Stimulated activated naive CD8-positive, alpha-beta T cell treated with anti-CD3 and anti-CD28 coated beads, Interleukin-15, Interleukin-2, amounts not matched to agents 100 ng/mL and 50 ng/mL, for 24 hours (primary cell): ENCODE data around the gene PCBP3.

Experiments
- H3K27ac Mint-ChIP-seq: one replicate; pipeline ENCODE4 v1.8.0; 2021; ENCODE audit warnings: mild to moderate bottlenecking, mixed read lengths
- H3K27me3 Mint-ChIP-seq: one replicate; pipeline ENCODE4 v1.8.0; 2021; ENCODE audit warnings: mixed read lengths
- H3K36me3 Mint-ChIP-seq: one replicate; pipeline ENCODE4 v1.8.0; 2021; ENCODE audit warnings: low read depth, mixed read lengths
- H3K4me1 Mint-ChIP-seq: one replicate; pipeline ENCODE4 v1.8.0; 2021; ENCODE audit warnings: low read depth, mixed read lengths
- H3K4me3 Mint-ChIP-seq: one replicate; pipeline ENCODE4 v1.8.0; 2021; ENCODE audit warnings: mild to moderate bottlenecking, mixed read lengths
- H3K9me3 Mint-ChIP-seq: one replicate; pipeline ENCODE4 v1.8.0; 2021; ENCODE audit warnings: mixed read lengths

PCBP3 gene

GRCh38 chr21:45860493-45861155, 217.1 kb downstream of the PCBP3 start:
- H3K4me1 Mint-ChIP-seq: no peaks in the 10 kb centered on the region
- H3K27ac Mint-ChIP-seq: no peak overlapping the region
- no peak overlapping the region for H3K4me3 Mint-ChIP-seq
- no peaks in the 10 kb centered on the region for H3K36me3 Mint-ChIP-seq
- H3K9me3 Mint-ChIP-seq: no peaks in the 10 kb centered on the region
- no peaks in the 10 kb centered on the region for H3K27me3 Mint-ChIP-seq

- Mint-ChIP-seq H3K36me3 (no peaks in the 10 kb centered on the region), H3K4me3 (no peak overlapping the region), H3K4me1 (no peaks in the 10 kb centered on the region), H3K27ac (no peak overlapping the region), H3K27me3 (no peaks in the 10 kb centered on the region), H3K9me3 (no peaks in the 10 kb centered on the region)
Observed at GRCh38 chr21:45861156-45861870, 217.8 kb downstream of the PCBP3 start.

- no peak overlapping the region for H3K27ac Mint-ChIP-seq
- H3K4me3 Mint-ChIP-seq: no peak overlapping the region
- peaks cover 3% of the 10 kb centered on the region for H3K27me3 Mint-ChIP-seq
- H3K4me1 Mint-ChIP-seq: no peaks in the 10 kb centered on the region
- no peaks in the 10 kb centered on the region for H3K9me3 Mint-ChIP-seq
- no peaks in the 10 kb centered on the region for H3K36me3 Mint-ChIP-seq
Observed at GRCh38 chr21:45862543-45863207, 219.2 kb downstream of the PCBP3 start.

- Mint-ChIP-seq H3K36me3 (no peaks in the 10 kb centered on the region), H3K4me3 (no peak overlapping the region), H3K27me3 (peaks cover 3% of the 10 kb centered on the region), H3K4me1 (no peaks in the 10 kb centered on the region), H3K9me3 (no peaks in the 10 kb centered on the region), H3K27ac (no peak overlapping the region)
Observed at GRCh38 chr21:45863267-45863666, 219.7 kb downstream of the PCBP3 start.

- no peaks in the 10 kb centered on the region for H3K9me3 Mint-ChIP-seq
- peaks cover 3% of the 10 kb centered on the region for H3K27me3 Mint-ChIP-seq
- no peak overlapping the region for H3K4me3 Mint-ChIP-seq
- no peaks in the 10 kb centered on the region for H3K36me3 Mint-ChIP-seq
- H3K27ac Mint-ChIP-seq: no peak overlapping the region
- no peaks in the 10 kb centered on the region for H3K4me1 Mint-ChIP-seq
Observed at GRCh38 chr21:45863751-45864150, 220.2 kb downstream of the PCBP3 start.

- no peaks in the 10 kb centered on the region for H3K36me3 Mint-ChIP-seq
- no peaks in the 10 kb centered on the region for H3K9me3 Mint-ChIP-seq
- H3K4me3 Mint-ChIP-seq: no peak overlapping the region
- H3K27ac Mint-ChIP-seq: no peak overlapping the region
- peaks cover 3% of the 10 kb centered on the region for H3K27me3 Mint-ChIP-seq
- no peaks in the 10 kb centered on the region for H3K4me1 Mint-ChIP-seq
Observed at GRCh38 chr21:45864436-45864835, 220.9 kb downstream of the PCBP3 start.

- H3K27me3 Mint-ChIP-seq: peaks cover 3% of the 10 kb centered on the region
- no peaks in the 10 kb centered on the region for H3K4me1 Mint-ChIP-seq
- no peak overlapping the region for H3K27ac Mint-ChIP-seq
- no peaks in the 10 kb centered on the region for H3K36me3 Mint-ChIP-seq
- H3K9me3 Mint-ChIP-seq: no peaks in the 10 kb centered on the region
- no peak overlapping the region for H3K4me3 Mint-ChIP-seq
Observed at GRCh38 chr21:45865106-45865835, 221.7 kb downstream of the PCBP3 start.

GRCh38 chr21:45866551-45866950, 223.0 kb downstream of the PCBP3 start:
- Mint-ChIP-seq H3K27me3 (peaks cover 3% of the 10 kb centered on the region), H3K36me3 (no peaks in the 10 kb centered on the region), H3K4me1 (no peaks in the 10 kb centered on the region), H3K9me3 (no peaks in the 10 kb centered on the region), H3K4me3 (no peak overlapping the region), H3K27ac (no peak overlapping the region)

GRCh38 chr21:45867041-45867666, 223.6 kb downstream of the PCBP3 start:
- H3K4me3 Mint-ChIP-seq: no peak overlapping the region
- no peak overlapping the region for H3K27ac Mint-ChIP-seq
- H3K4me1 Mint-ChIP-seq: no peaks in the 10 kb centered on the region
- H3K36me3 Mint-ChIP-seq: no peaks in the 10 kb centered on the region
- no peaks in the 10 kb centered on the region for H3K9me3 Mint-ChIP-seq
- peaks cover 3% of the 10 kb centered on the region for H3K27me3 Mint-ChIP-seq

- H3K27me3 Mint-ChIP-seq: peaks cover 3% of the 10 kb centered on the region
- H3K9me3 Mint-ChIP-seq: no peaks in the 10 kb centered on the region
- no peaks in the 10 kb centered on the region for H3K36me3 Mint-ChIP-seq
- H3K4me3 Mint-ChIP-seq: no peak overlapping the region
- H3K27ac Mint-ChIP-seq: no peak overlapping the region
- no peaks in the 10 kb centered on the region for H3K4me1 Mint-ChIP-seq
Observed at GRCh38 chr21:45867671-45868081, 224.2 kb downstream of the PCBP3 start.

GRCh38 chr21:45868086-45868485, 224.6 kb downstream of the PCBP3 start:
- no peak overlapping the region for H3K27ac Mint-ChIP-seq
- H3K9me3 Mint-ChIP-seq: no peaks in the 10 kb centered on the region
- no peaks in the 10 kb centered on the region for H3K4me1 Mint-ChIP-seq
- H3K4me3 Mint-ChIP-seq: no peak overlapping the region
- no peaks in the 10 kb centered on the region for H3K36me3 Mint-ChIP-seq
- H3K27me3 Mint-ChIP-seq: peaks cover 3% of the 10 kb centered on the region

- H3K27ac Mint-ChIP-seq: no peak overlapping the region
- H3K27me3 Mint-ChIP-seq: peaks cover 3% of the 10 kb centered on the region
- H3K9me3 Mint-ChIP-seq: no peaks in the 10 kb centered on the region
- no peak overlapping the region for H3K4me3 Mint-ChIP-seq
- no peaks in the 10 kb centered on the region for H3K4me1 Mint-ChIP-seq
- no peaks in the 10 kb centered on the region for H3K36me3 Mint-ChIP-seq
Observed at GRCh38 chr21:45868488-45868887, 225.0 kb downstream of the PCBP3 start.

- peaks cover 3% of the 10 kb centered on the region for H3K27me3 Mint-ChIP-seq
- no peak overlapping the region for H3K27ac Mint-ChIP-seq
- no peak overlapping the region for H3K4me3 Mint-ChIP-seq
- H3K4me1 Mint-ChIP-seq: no peaks in the 10 kb centered on the region
- H3K9me3 Mint-ChIP-seq: no peaks in the 10 kb centered on the region
- no peaks in the 10 kb centered on the region for H3K36me3 Mint-ChIP-seq
Observed at GRCh38 chr21:45869121-45870007, 225.8 kb downstream of the PCBP3 start.

GRCh38 chr21:45870421-45870820, 226.9 kb downstream of the PCBP3 start:
- H3K4me1 Mint-ChIP-seq: no peaks in the 10 kb centered on the region
- no peak overlapping the region for H3K27ac Mint-ChIP-seq
- no peaks in the 10 kb centered on the region for H3K9me3 Mint-ChIP-seq
- no peaks in the 10 kb centered on the region for H3K36me3 Mint-ChIP-seq
- H3K4me3 Mint-ChIP-seq: no peak overlapping the region
- peaks cover 3% of the 10 kb centered on the region for H3K27me3 Mint-ChIP-seq
